ENCODE measurements around the gene CELSR2.
A peak's percentile ranks its signal among the peaks of the same experiment; 100 is the strongest.

Gene CELSR2

DNA sequence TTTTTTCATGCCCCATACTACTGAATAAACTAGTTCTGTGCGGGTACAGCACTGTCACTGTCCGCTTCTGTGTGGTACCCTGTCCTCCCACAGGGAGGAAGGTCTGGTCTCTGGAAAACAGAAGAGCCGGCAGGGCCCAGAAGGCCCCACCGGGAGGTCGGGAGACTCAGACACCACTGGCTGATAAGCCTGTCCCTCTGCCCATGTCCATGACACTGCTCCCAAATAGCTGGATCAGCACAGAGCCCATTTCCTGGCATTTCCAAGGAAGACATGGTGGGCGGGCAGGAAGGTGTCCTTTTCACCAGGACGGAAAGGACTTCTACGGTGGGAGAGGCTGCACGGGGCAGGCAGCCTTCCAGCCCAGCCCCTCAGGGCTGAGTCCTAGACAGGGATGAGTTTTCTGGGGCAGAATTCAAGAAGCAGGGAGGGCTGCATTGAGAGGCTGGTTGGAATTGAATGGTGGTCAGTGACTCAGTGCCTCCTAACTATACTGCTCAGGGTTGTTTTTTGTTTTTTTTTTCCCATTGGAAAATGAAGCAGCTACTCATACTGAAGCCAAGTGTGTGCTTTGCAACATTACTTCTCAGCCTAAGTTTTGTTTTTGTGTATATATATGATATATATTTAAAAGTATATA is 26.5 kb downstream of the CELSR2 start:
- TF ChIP-seq CTCF (IDR thresholded peaks at IDR 0.05) = no peak
- H3K27ac ChIP-seq = no peak overlapping the region
- H3K9me3 ChIP-seq = no peaks in the 10 kb centered on the region
- H3K36me3 ChIP-seq = no peaks in the 10 kb centered on the region
- H3K27me3 ChIP-seq = peaks cover 16% of the 10 kb centered on the region
- peaks cover 6 to 10% of the 10 kb centered on the region in 2 experiments for H3K4me1 ChIP-seq (ENCODE audit: control insufficient read depth in 1 of 2, insufficient read depth in 1 of 2, low read depth in 1 of 2, low read length in 1 of 2)
- no peak overlapping the region for H3K4me3 ChIP-seq (ENCODE audit: low read depth in 1 of 2, low read length in 1 of 2)

GRCh38 chr1:109277434-109278204 is 28.3 kb downstream of the CELSR2 start:
- peak overlapping the region; percentile 31 for H3K27ac ChIP-seq
- peak; percentile 92 for TF ChIP-seq CTCF (IDR thresholded peaks at IDR 0.05)
- H3K4me1 ChIP-seq (ENCODE audit: control insufficient read depth in 1 of 2, insufficient read depth in 1 of 2, low read depth in 1 of 2, low read length in 1 of 2) = peaks cover 22 to 28% of the 10 kb centered on the region in 2 experiments
- H3K27me3 ChIP-seq = peaks cover 16% of the 10 kb centered on the region
- no peaks in the 10 kb centered on the region for H3K36me3 ChIP-seq
- no peaks in the 10 kb centered on the region for H3K9me3 ChIP-seq
- no peak overlapping the region for H3K4me3 ChIP-seq (ENCODE audit: low read depth in 1 of 2, low read length in 1 of 2)

DNA sequence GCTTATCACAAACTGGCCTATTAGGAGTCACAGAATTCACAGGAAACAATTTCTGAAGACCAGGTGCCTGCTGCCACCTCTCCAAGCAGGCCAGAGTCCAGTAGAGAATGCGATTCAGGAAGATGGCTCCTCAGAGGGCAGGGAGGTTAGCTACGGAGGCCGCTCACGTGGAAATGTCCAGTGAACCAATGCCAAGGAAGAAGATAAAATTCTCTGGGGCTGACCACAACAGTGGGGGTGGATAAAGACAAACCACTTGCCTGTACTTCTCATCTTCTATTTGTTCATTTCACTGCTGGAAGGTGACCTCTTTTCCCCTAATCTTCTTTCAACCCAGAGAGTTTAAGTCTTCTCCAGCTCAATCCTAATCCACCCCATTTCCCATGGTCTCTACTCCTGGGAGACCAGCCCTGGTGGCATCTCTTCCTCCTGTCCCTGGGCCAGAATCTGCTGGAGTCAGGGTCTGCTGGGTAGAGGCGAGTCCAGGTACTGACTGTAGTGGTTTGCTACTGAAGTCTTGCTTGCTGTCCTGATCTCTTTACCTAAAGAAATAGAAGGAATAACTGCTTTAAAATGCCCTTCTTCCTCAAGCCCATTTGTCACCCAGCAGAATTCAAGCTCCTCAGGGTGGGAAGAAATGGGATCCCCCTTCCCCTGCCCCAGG is 30.4 kb downstream of the CELSR2 start:
- no peaks in the 10 kb centered on the region for H3K9me3 ChIP-seq
- no peak for TF ChIP-seq CTCF (IDR thresholded peaks at IDR 0.05)
- H3K4me3 ChIP-seq (ENCODE audit: low read depth in 1 of 2, low read length in 1 of 2) = no peak overlapping the region
- H3K27ac ChIP-seq = peak overlapping the region; percentile 88
- peaks cover 36 to 41% of the 10 kb centered on the region in 2 experiments for H3K4me1 ChIP-seq (ENCODE audit: control insufficient read depth in 1 of 2, insufficient read depth in 1 of 2, low read depth in 1 of 2, low read length in 1 of 2)
- peaks cover 1% of the 10 kb centered on the region for H3K27me3 ChIP-seq
- H3K36me3 ChIP-seq = no peaks in the 10 kb centered on the region

GRCh38 chr1:109280862-109281261 is 31.5 kb downstream of the CELSR2 start:
- no peak for TF ChIP-seq CTCF (IDR thresholded peaks at IDR 0.05)
- Histone ChIP-seq H3K4me1 (ENCODE audit: control insufficient read depth in 1 of 2, insufficient read depth in 1 of 2, low read depth in 1 of 2, low read length in 1 of 2) (peaks cover 36 to 41% of the 10 kb centered on the region in 2 experiments), H3K36me3 (no peaks in the 10 kb centered on the region), H3K27me3 (no peaks in the 10 kb centered on the region), H3K9me3 (no peaks in the 10 kb centered on the region), H3K27ac (peak overlapping the region; percentile 88), H3K4me3 (ENCODE audit: low read depth in 1 of 2, low read length in 1 of 2) (no peak overlapping the region)

- Histone ChIP-seq H3K27ac (peak overlapping the region; percentile 88), H3K4me1 (ENCODE audit: control insufficient read depth in 1 of 2, insufficient read depth in 1 of 2, low read depth in 1 of 2, low read length in 1 of 2) (peaks cover 36 to 41% of the 10 kb centered on the region in 2 experiments), H3K27me3 (no peaks in the 10 kb centered on the region), H3K9me3 (no peaks in the 10 kb centered on the region), H3K36me3 (no peaks in the 10 kb centered on the region), H3K4me3 (ENCODE audit: low read depth in 1 of 2, low read length in 1 of 2) (peak overlapping the region; percentile 91 to 97)
- no peak for TF ChIP-seq CTCF (IDR thresholded peaks at IDR 0.05)
Measured at GRCh38 chr1:109281680-109282496, 32.5 kb downstream of the CELSR2 start.
